Activated naive CD8-positive, alpha-beta T cell treated with anti-CD3 and anti-CD28 coated beads for 36 hours (primary cell): ENCODE data around the gene BST1. TPM values are rescaled to one million over a fixed set of nuclear protein-coding genes. Genes with fewer than 3 reads are reported as not detected.

Experiments
- DNase-seq: peaks from one replicate; pipeline ENCODE4 v3.0.0; 2021
- H3K27ac Mint-ChIP-seq: one replicate; pipeline ENCODE4 v1.8.0; 2022; ENCODE audit warnings: mild to moderate bottlenecking, moderate library complexity, mixed read lengths
- H3K27me3 Mint-ChIP-seq: one replicate; pipeline ENCODE4 v1.8.0; 2022; ENCODE audit warnings: mild to moderate bottlenecking, mixed read lengths
- H3K36me3 Mint-ChIP-seq: one replicate; pipeline ENCODE4 v1.8.0; 2021; ENCODE audit warnings: mild to moderate bottlenecking, mixed read lengths
- H3K4me1 Mint-ChIP-seq: one replicate; pipeline ENCODE4 v1.8.0; 2021; ENCODE audit warnings: mixed read lengths
- H3K4me3 Mint-ChIP-seq: one replicate; pipeline ENCODE4 v1.8.0; 2022; ENCODE audit warnings: mild to moderate bottlenecking, moderate library complexity, mixed read lengths
- H3K9me3 Mint-ChIP-seq: one replicate; pipeline ENCODE4 v1.8.0; 2022; ENCODE audit warnings: mixed read lengths
- total RNA-seq, 2 experiments: library from RNA; stranded (reverse); gene quantifications; one replicate each; pipeline ENCODE4 v1.2.3, GENCODE V29; 2021

The BST1 gene
- total RNA-seq, 2 experiments from 2014 or later, result 0.38 to 0.54 TPM

DNA sequence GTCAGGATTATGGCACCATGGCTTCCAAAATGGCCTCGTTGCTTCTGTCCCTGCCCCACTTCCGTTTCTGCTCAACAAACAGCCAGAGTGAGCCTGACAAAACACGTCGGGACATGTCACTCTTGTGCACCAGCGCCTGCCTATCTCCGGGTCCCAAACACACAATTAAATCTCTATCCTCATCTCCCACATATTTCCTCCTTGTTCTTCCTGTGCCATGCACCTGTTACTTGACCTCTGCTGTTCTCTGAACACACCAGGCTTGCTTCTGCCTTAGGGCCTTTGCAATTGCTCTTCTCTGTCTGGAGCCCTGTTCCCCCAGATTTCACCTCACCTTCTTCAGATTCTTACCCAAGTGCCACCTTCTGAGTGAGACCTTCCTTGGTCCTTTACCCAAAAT is 62.5 kb downstream of the BST1 start:
- Mint-ChIP-seq H3K27me3 (no peaks in the 10 kb centered on the region), H3K27ac (peak overlapping the region; percentile 85), H3K36me3 (peaks cover 10% of the 10 kb centered on the region), H3K9me3 (peaks cover 4% of the 10 kb centered on the region), H3K4me1 (peaks cover 42% of the 10 kb centered on the region), H3K4me3 (no peak overlapping the region)
- DNase-seq, result no peak

GRCh38 chr4:15765910-15766697 is 63.2 kb downstream of the BST1 start:
- Mint-ChIP-seq H3K4me3 (no peak overlapping the region), H3K27ac (peak overlapping the region; percentile 85), H3K4me1 (peaks cover 47% of the 10 kb centered on the region), H3K36me3 (peaks cover 12% of the 10 kb centered on the region), H3K27me3 (no peaks in the 10 kb centered on the region), H3K9me3 (peaks cover 4% of the 10 kb centered on the region)
- DNase-seq, result peak; percentile 39

- Mint-ChIP-seq H3K4me3 (peak overlapping the region; percentile 35), H3K27ac (peak overlapping the region; percentile 85), H3K36me3 (peaks cover 12% of the 10 kb centered on the region), H3K9me3 (peaks cover 4% of the 10 kb centered on the region), H3K4me1 (peaks cover 54% of the 10 kb centered on the region), H3K27me3 (no peaks in the 10 kb centered on the region)
- no peak for DNase-seq
These were observed 64.0 kb downstream of the BST1 start for GRCh38 chr4:15766821-15767220.

GRCh38 chr4:15769202-15769601 is 66.3 kb downstream of the BST1 start:
- peak overlapping the region; percentile 68 for H3K27ac Mint-ChIP-seq

GRCh38 chr4:15771216-15772058 is 68.6 kb downstream of the BST1 start:
- Mint-ChIP-seq H3K27me3 (peaks cover 14% of the 10 kb centered on the region), H3K27ac (peak overlapping the region; percentile 72), H3K36me3 (peaks cover 11% of the 10 kb centered on the region), H3K4me3 (peak overlapping the region; percentile 45), H3K9me3 (no peaks in the 10 kb centered on the region), H3K4me1 (peaks cover 60% of the 10 kb centered on the region)
- peak; percentile 44 for DNase-seq

More at GRCh38 chr4:15769202-15769601, 66.3 kb downstream of the BST1 start:
- Mint-ChIP-seq H3K36me3 (peaks cover 17% of the 10 kb centered on the region), H3K27me3 (peaks cover 6% of the 10 kb centered on the region), H3K4me3 (no peak overlapping the region), H3K4me1 (peaks cover 69% of the 10 kb centered on the region), H3K9me3 (no peaks in the 10 kb centered on the region)
- DNase-seq, result no peak

- no peak for DNase-seq
- peaks cover 8% of the 10 kb centered on the region for H3K36me3 Mint-ChIP-seq
- no peaks in the 10 kb centered on the region for H3K9me3 Mint-ChIP-seq
- peaks cover 59% of the 10 kb centered on the region for H3K4me1 Mint-ChIP-seq
- H3K27me3 Mint-ChIP-seq, result peaks cover 14% of the 10 kb centered on the region
- H3K4me3 Mint-ChIP-seq, result no peak overlapping the region
- peak overlapping the region; percentile 2 for H3K27ac Mint-ChIP-seq
These were observed 71.2 kb downstream of the BST1 start for GRCh38 chr4:15774020-15774420.

DNA sequence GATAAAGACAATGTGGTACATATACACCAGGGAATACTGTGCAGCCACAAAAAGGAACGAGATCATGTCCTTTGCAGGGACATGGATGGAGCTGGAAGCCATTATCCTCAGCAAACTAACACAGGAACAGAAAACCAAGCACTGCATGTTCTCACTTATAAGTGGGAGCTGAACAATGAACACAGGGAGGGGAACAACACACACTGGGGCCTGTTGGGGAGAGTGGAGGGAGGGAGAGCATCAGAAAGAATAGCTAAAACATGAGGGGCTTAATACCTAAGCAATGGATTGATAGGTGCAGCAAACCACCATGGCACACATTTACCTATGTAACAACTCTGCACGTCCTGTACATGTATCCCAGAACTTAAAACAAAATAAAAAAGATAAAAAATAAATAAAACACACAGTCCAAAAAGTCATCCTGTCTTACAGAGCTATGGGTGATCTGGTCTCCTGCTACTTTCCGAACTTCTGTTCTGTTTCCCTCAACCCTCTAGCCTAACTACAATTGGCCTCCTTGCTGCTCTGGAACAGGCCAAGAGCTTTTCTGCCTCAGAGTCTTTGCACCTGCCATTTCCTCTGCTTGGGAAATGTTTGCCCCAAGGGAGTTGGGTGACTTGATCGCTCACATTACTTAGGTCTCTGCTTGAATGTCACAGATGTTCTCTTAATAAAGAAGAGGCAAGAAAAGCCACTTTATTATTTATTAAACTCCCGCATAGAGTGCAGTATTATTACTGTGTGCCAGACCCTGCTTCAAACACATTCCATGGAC is 74.2 kb downstream of the BST1 start:
- Mint-ChIP-seq H3K4me3 (no peak overlapping the region), H3K4me1 (peaks cover 59% of the 10 kb centered on the region), H3K27me3 (peaks cover 14% of the 10 kb centered on the region), H3K36me3 (peaks cover 33% of the 10 kb centered on the region), H3K27ac (no peak overlapping the region), H3K9me3 (no peaks in the 10 kb centered on the region)
- DNase-seq, result no peak

DNA sequence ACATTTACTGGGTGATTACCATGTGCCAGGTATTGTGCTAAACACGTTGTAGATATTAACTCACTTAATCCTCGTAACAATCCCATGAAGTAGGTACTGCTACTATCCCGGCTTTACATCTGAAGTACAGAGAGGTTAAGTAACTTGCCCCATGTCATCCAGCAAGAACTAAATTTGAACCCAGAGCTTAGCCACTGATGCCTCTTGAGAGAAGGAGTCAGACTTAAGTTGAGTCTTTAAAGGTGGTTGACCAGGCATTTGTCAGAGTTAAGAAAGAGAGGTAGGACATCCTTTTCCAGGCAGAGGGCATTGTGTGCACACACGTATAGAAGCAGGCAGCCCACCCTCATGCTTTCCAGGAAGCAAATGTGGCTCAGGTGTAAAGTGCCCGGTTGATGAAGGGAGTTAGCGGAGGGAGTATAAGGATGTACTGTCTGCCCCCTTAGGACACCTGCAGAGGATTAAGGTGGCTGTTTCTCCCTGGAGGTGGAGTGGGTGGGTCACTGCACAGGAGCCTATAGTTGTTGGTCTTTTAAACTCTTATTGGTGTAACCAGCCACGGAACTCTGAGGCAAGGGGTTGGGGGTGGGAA is 74.9 kb downstream of the BST1 start:
- no peak for DNase-seq
- Mint-ChIP-seq H3K4me3 (peak overlapping the region; percentile 94), H3K27ac (peak overlapping the region; percentile 93), H3K9me3 (no peaks in the 10 kb centered on the region), H3K27me3 (peaks cover 12% of the 10 kb centered on the region), H3K36me3 (peaks cover 38% of the 10 kb centered on the region), H3K4me1 (peaks cover 54% of the 10 kb centered on the region)

- Mint-ChIP-seq H3K9me3 (no peaks in the 10 kb centered on the region), H3K4me1 (peaks cover 50% of the 10 kb centered on the region), H3K27ac (peak within 1 kb of the TSS; percentile 93), H3K27me3 (peaks cover 8% of the 10 kb centered on the region), H3K4me3 (peak within 1 kb of the TSS; percentile 94), H3K36me3 (peaks cover 42% of the 10 kb centered on the region)
- peak; percentile 70 for DNase-seq
These were observed 75.7 kb downstream of the BST1 start, which contains the start of gene CD38 for GRCh38 chr4:15778289-15779241. CD38 (plus strand) TSS chr4:15778328; CDS start chr4:15778415, 87 bp downstream.

DNA sequence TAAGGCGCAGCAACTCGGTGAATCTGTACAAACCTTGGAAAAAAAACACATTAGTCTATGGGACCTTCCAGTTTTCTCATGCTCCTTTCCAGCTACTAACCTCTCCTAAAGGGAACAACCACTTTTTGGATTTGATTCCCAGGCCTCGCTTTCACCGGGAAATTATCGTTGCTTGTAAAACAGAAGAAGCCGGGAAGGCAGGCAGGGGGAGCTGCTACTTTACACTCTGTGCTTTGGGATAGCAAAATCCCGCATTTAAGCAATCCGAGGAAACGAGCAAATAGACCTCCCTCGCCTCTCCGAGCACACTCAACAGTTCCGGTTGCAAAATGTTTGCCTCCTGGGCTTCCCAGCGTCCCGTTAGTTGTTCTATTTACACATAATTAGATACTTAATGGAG is 76.4 kb downstream of the BST1 start:
- no peaks in the 10 kb centered on the region for H3K9me3 Mint-ChIP-seq
- H3K4me1 Mint-ChIP-seq, result peaks cover 46% of the 10 kb centered on the region
- peak overlapping the region; percentile 85 for H3K27ac Mint-ChIP-seq
- H3K27me3 Mint-ChIP-seq, result peaks cover 8% of the 10 kb centered on the region
- H3K36me3 Mint-ChIP-seq, result peaks cover 50% of the 10 kb centered on the region
- DNase-seq, result no peak
- H3K4me3 Mint-ChIP-seq, result peak overlapping the region; percentile 94

DNA sequence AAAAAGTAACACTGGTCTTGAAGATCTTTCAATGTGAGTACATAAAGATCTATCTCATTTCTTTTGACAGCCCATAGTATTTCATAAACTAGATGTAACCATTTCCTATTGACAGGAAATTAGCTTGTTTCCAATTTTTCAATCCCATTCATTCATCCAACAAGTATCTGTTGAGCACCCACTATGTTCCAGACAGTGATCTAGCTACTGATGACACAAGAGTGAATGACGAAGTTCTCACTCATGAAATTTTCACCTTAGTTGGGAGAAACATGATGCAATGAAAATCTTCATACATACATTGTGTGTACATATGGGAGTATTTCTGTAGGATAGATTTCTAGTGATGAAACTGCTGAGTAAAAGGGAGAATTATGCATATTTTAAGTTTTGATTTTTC is 76.9 kb downstream of the BST1 start:
- Mint-ChIP-seq H3K36me3 (peaks cover 55% of the 10 kb centered on the region), H3K9me3 (no peaks in the 10 kb centered on the region), H3K4me3 (peak overlapping the region; percentile 94), H3K4me1 (peaks cover 49% of the 10 kb centered on the region), H3K27me3 (peaks cover 8% of the 10 kb centered on the region), H3K27ac (peak overlapping the region; percentile 85)
- no peak for DNase-seq

DNA sequence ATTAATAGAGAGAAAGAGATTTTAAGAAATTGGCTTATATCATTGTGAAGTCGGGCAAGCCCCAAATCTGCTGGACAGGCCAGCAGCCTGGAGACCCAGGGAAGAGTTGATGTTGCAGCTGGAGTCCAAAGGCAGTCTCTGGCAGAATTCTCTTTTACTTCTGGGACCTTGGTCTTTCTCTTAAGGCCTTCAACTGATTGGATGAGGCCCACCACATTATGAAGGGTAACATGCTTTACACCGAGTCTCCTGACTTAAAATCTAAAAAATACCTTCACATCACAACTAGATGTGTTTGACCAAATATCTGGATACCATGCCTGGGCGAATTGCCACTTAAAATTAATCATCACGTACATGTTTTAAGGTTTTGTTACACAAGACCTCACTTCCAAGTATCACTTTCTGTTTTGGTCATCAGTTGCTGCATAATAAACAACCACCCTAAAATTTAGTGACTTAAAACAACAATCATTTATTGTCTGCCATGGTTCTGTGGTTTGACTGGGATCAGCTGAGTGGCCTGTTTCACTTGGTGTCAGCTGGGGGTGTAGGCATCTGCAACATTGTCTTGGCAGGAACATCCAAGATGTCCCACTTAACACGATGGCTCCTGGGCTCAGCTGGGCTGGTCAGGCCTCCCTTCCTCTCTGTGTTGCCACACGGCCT is 78.7 kb downstream of the BST1 start:
- DNase-seq, result peak; percentile 37
- H3K4me3 Mint-ChIP-seq, result peak overlapping the region; percentile 18

More for the DNA sequence above, 78.7 kb downstream of the BST1 start:
- H3K27me3 Mint-ChIP-seq, result no peaks in the 10 kb centered on the region
- peak overlapping the region; percentile 1 for H3K27ac Mint-ChIP-seq
- peaks cover 2% of the 10 kb centered on the region for H3K9me3 Mint-ChIP-seq
- H3K36me3 Mint-ChIP-seq, result peaks cover 70% of the 10 kb centered on the region
- peaks cover 47% of the 10 kb centered on the region for H3K4me1 Mint-ChIP-seq
